ENCODE measurements around the gene RTN4RL1.

GRCh38 chr17:2071455-2072281, 46.5 kb upstream of the RTN4RL1 start:
- TF ChIP-seq CTCF (IDR thresholded peaks at IDR 0.05 in 8 of 11, conservative IDR thresholded peaks at IDR 0.05 in 3 of 11): no peak
- TF ChIP-seq POLR2A (IDR thresholded peaks at IDR 0.05): no peak

Measured in spleen (tissue), 7 donors.